Endothelial cell of umbilical vein (primary cell): Measurements from ENCODE around the gene HAND1. TPM values are rescaled to one million over a fixed set of nuclear protein-coding genes. Genes with fewer than 3 reads are reported as not detected.

Experiments used
- BruUV-seq: library from RNA; stranded (reverse); fragments of 400-500 nt; replicated peaks from 2 replicates; lab custom pipeline; 2021; lab: Mats Ljungman, UMichigan
- CTCF ChIA-PET: fragments of 300-600, 350-600 bp; sonication (Branson Sonifier 250); formaldehyde crosslinking; loops from one replicate; lab custom pipeline; 2021; ENCODE audit warnings: antibody characterized with exemption, inconsistent platforms; lab: Charles Lee
- POLR2A ChIA-PET: fragments of 300-600, 350-600 bp; sonication (Branson Sonifier 250); formaldehyde crosslinking; loops from one replicate; lab custom pipeline; 2021; ENCODE audit warnings: antibody characterized with exemption, inconsistent platforms; lab: Charles Lee
- DNase-seq: peaks from one replicate; pipeline ENCODE4 v3.0.0-alpha.2; 2011; ENCODE audit warnings: low read depth, low spot score
- FAIRE-seq: peaks from 2 replicates; lab custom pipeline; 2011; peaks lifted over from hg19 to GRCh38; lab: Jason Lieb, UNC
- H2AFZ ChIP-seq: 2 replicates; pipeline ENCODE4 v1.6.0; 2012; ENCODE audit warnings: low read depth, low read length, control low read depth, inconsistent platforms
- H3K27ac ChIP-seq: 2 replicates; pipeline ENCODE4 v1.5.1; 2011; ENCODE audit warnings: low read depth, mild to moderate bottlenecking, control low read depth, low read length, moderate library complexity; ENCODE audit not compliant: insufficient read depth
- H3K27me3 ChIP-seq, 2 experiments: 2 replicates each; pipeline versions ENCODE4 v1.6.0 to v1.6.1; 2011; ENCODE audit warnings: low read length in 2 of 2, mixed read lengths in 1 of 2; ENCODE audit not compliant: control insufficient read depth in 2 of 2, insufficient read depth in 2 of 2
- H3K36me3 ChIP-seq, 2 experiments: 2 replicates in 1 of 2; 3 replicates in 1 of 2; pipeline ENCODE4 v1.5.1; 2011; ENCODE audit warnings: low read length in 2 of 2, mild to moderate bottlenecking in 1 of 2, moderate library complexity in 1 of 2; ENCODE audit not compliant: control insufficient read depth in 2 of 2, insufficient read depth in 2 of 2; ENCODE audit errors: extremely low read depth in 1 of 2
- H3K4me1 ChIP-seq: 3 replicates; pipeline ENCODE4 v1.5.1; 2011; ENCODE audit warnings: mild to moderate bottlenecking, low read length; ENCODE audit not compliant: control insufficient read depth, insufficient read depth; ENCODE audit errors: extremely low read depth
- H3K4me2 ChIP-seq: 2 replicates; pipeline ENCODE4 v1.6.1; 2011; ENCODE audit warnings: low read length, control low read depth, mixed read lengths; ENCODE audit not compliant: insufficient read depth
- H3K4me3 ChIP-seq, 3 experiments: fragments of 200-600 bp in 1 of 3; sonication (generic), shearing (Covaris generic) in 1 of 3; replicated peaks in 1 of 3; 2 replicates each; pipeline ENCODE4 v1.5.1; 2011 to 2016; ENCODE audit warnings: control low read depth in 3 of 3, low read length in 3 of 3, mild to moderate bottlenecking in 2 of 3, inconsistent platforms in 1 of 3, low read depth in 1 of 3, moderate library complexity in 1 of 3; ENCODE audit not compliant: insufficient read depth in 1 of 3
- H3K79me2 ChIP-seq: 2 replicates; pipeline ENCODE4 v1.6.0; 2012; ENCODE audit warnings: low read length, inconsistent platforms; ENCODE audit not compliant: control insufficient read depth, insufficient read depth
- H3K9ac ChIP-seq: replicated peaks from 2 replicates; pipeline ENCODE3; 2011; ENCODE audit warnings: low read length, control low read depth; ENCODE audit not compliant: insufficient read depth; ENCODE audit errors: extremely low read depth
- H3K9me1 ChIP-seq: replicated peaks from 3 replicates; pipeline ENCODE4 v1.6.0; 2011; ENCODE audit warnings: mild to moderate bottlenecking, low read length; ENCODE audit not compliant: control insufficient read depth, insufficient read depth; ENCODE audit errors: extremely low read depth
- H3K9me3 ChIP-seq: replicated peaks from 2 replicates; pipeline ENCODE4 v1.5.1; 2012; ENCODE audit warnings: low read length, inconsistent platforms; ENCODE audit not compliant: control insufficient read depth, insufficient read depth
- H4K20me1 ChIP-seq: replicated peaks from 2 replicates; pipeline ENCODE3; 2011; ENCODE audit warnings: mild to moderate bottlenecking, low read length; ENCODE audit not compliant: control insufficient read depth, insufficient read depth; ENCODE audit errors: extremely low read depth
- EZH2 ChIP-seq: IDR thresholded peaks from 2 replicates; pipeline ENCODE4 v1.6.1; 2012; ENCODE audit warnings: borderline replicate concordance, low read depth, mild to moderate bottlenecking, moderate library complexity, low read length, inconsistent platforms; ENCODE audit not compliant: severe bottlenecking
- FOS ChIP-seq: IDR thresholded peaks from 2 replicates; pipeline ENCODE4 v1.6.1; 2011; ENCODE audit warnings: mild to moderate bottlenecking, low read length, moderate library complexity, borderline replicate concordance; ENCODE audit not compliant: insufficient read depth
- GATA2 ChIP-seq: IDR thresholded peaks from 2 replicates; pipeline ENCODE4 v1.7.0; 2011; ENCODE audit warnings: low read depth, mild to moderate bottlenecking, moderate library complexity, mixed read lengths, low read length; ENCODE audit not compliant: insufficient read length, insufficient read depth
- MYC ChIP-seq: IDR thresholded peaks from one replicate; pipeline ENCODE4 v1.6.1; 2011; ENCODE audit warnings: mild to moderate bottlenecking, low read depth, low read length
- POLR2A ChIP-seq: IDR thresholded peaks from 2 replicates; pipeline ENCODE4 v1.6.1; 2012; ENCODE audit warnings: low read depth, mild to moderate bottlenecking, control low read depth, low read length
- POLR2AphosphoS5 ChIP-seq: IDR thresholded peaks from 2 replicates; pipeline ENCODE4 v1.6.1; 2012; ENCODE audit warnings: low read depth, mild to moderate bottlenecking, control low read depth, low read length, moderate library complexity; ENCODE audit not compliant: insufficient read depth
- dilution Hi-C: fragments of 300-500 bp; cut with MboI; formaldehyde crosslinking; loops from one replicate; pipeline ENCODE4 v1.15.0; 2019; ENCODE audit warnings: low sequenced_read_pairs; ENCODE audit not compliant: extremely low pct_ligation_motif_present
- intact Hi-C: fragments of 100-400 bp; cut with micrococcal nuclease; formaldehyde crosslinking; loops from one replicate; pipeline ENCODE4 v1.10.0; 2022
- polyA plus RNA-seq, 4 experiments: library from polyadenylated mRNA; depleted of rRNA in 3 of 4; stranded (reverse) in 3 of 4; unstranded in 1 of 4; fragments of >200 nt; gene quantifications; 2 replicates each; pipeline versions ENCODE4 v1.2.1 to v1.2.3, GENCODE V29; 2011 to 2012; ENCODE audit warnings: missing spikeins in 1 of 4
- total RNA-seq: library from RNA; stranded (reverse); gene quantifications from 2 replicates; pipeline ENCODE4 v1.2.3, GENCODE V29; 2021
- TF ChIP-seq, protein P1 (sequence below), 2 donors: IDR thresholded peaks; 1 replicate in 1 of 2; 2 replicates in 1 of 2; pipeline ENCODE4 v1.5.1; 2011; ENCODE audit warnings: low read length in 2 of 2, mild to moderate bottlenecking in 2 of 2, moderate library complexity in 2 of 2, control low read depth in 1 of 2, inconsistent platforms in 1 of 2, low read depth in 1 of 2; ENCODE audit not compliant: insufficient read depth in 1 of 2; ENCODE audit errors: extremely low read depth in 1 of 2

Gene HAND1
- total and polyA plus RNA-seq, 2 donors (not counting 3 experiments of a cell fraction or from before 2014, with no cell fraction given) = not detected

DNA sequence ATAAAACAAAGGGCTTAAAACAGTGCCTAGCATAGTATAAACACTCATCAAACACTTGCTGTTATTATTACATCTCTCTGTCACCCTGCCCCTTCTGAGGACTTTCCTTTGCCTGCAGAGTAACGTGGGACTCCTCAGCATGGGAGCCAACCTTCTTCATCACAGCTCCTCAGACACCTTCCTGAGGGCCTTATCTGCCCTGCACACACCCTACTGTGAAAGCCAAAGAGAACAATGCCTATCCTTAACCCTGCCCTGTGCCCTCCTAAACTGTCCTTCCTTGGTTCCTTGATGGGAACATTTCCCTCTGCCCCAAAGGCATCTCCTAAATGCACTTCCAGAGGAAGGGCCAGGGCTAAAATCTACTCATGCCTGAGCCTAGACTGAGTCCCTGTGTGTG lies 20.6 kb upstream of the HAND1 start:
- H3K9me1 ChIP-seq = no peaks in the 10 kb centered on the region
- H2AFZ ChIP-seq = no peak overlapping the region
- peaks cover 16 to 40% of the 10 kb centered on the region in 2 experiments for H3K27me3 ChIP-seq
- no peaks in the 10 kb centered on the region for H3K4me1 ChIP-seq
- no peak overlapping the region for H3K27ac ChIP-seq
- BruUV-seq = no TSS peak
- dilution Hi-C loops (no loop called here), intact Hi-C loops (no loop called here)
- H3K36me3 ChIP-seq = no peaks in the 10 kb centered on the region
- no peak for DNase-seq
- H4K20me1 ChIP-seq = no peaks in the 10 kb centered on the region
- H3K9me3 ChIP-seq = no peaks in the 10 kb centered on the region
- CTCF ChIA-PET = interaction anchor here (8.9 kb wide), 1 partner anchor 23 kb away, joined by 48 read pairs; no protein-coding TSS in a partner anchor
- POLR2A ChIA-PET = no interaction called here
- no peak overlapping the region for H3K4me2 ChIP-seq
- H3K9ac ChIP-seq = no peak overlapping the region
- no peak for FAIRE-seq
- TF ChIP-seq POLR2AphosphoS5 (no peak), MYC (no peak), FOS (no peak), EZH2 (no peak), POLR2A (no peak), GATA2 (no peak)
- TF ChIP-seq, protein P1, sequence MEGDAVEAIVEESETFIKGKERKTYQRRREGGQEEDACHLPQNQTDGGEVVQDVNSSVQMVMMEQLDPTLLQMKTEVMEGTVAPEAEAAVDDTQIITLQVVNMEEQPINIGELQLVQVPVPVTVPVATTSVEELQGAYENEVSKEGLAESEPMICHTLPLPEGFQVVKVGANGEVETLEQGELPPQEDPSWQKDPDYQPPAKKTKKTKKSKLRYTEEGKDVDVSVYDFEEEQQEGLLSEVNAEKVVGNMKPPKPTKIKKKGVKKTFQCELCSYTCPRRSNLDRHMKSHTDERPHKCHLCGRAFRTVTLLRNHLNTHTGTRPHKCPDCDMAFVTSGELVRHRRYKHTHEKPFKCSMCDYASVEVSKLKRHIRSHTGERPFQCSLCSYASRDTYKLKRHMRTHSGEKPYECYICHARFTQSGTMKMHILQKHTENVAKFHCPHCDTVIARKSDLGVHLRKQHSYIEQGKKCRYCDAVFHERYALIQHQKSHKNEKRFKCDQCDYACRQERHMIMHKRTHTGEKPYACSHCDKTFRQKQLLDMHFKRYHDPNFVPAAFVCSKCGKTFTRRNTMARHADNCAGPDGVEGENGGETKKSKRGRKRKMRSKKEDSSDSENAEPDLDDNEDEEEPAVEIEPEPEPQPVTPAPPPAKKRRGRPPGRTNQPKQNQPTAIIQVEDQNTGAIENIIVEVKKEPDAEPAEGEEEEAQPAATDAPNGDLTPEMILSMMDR (IDR thresholded peaks at IDR 0.05; ENCODE audit: extremely low read depth in 1 of 2, insufficient read depth in 1 of 2, low read depth in 1 of 2, low read length in 2 of 2) = no peak
- no peaks in the 10 kb centered on the region for H3K79me2 ChIP-seq
- no peak overlapping the region for H3K4me3 ChIP-seq
